Inflammatory macrophage (primary cell): ENCODE measurements around the gene CASTOR2.
"Not testable (repeated sequence)": the region's sequence is repeated elsewhere in the genome, so short reads cannot be mapped to it uniquely, and the experiment has no call there.

ENCODE experiments used
- DNase-seq, 2 donors: peaks; one replicate each; pipeline ENCODE4 v3.0.0-alpha.2; 2020 to 2022
- total RNA-seq, 18 experiments: gene quantifications; one replicate each; lab custom pipeline; 2026; ENCODE audit warnings: mixed read lengths in 6 of 18, inconsistent platforms in 2 of 18; lab: John Stamatoyannopoulos, UW

The CASTOR2 gene
- 1.5 to 12.7 (median 7.5) reads per million in 18 experiments for total RNA-seq

DNA sequence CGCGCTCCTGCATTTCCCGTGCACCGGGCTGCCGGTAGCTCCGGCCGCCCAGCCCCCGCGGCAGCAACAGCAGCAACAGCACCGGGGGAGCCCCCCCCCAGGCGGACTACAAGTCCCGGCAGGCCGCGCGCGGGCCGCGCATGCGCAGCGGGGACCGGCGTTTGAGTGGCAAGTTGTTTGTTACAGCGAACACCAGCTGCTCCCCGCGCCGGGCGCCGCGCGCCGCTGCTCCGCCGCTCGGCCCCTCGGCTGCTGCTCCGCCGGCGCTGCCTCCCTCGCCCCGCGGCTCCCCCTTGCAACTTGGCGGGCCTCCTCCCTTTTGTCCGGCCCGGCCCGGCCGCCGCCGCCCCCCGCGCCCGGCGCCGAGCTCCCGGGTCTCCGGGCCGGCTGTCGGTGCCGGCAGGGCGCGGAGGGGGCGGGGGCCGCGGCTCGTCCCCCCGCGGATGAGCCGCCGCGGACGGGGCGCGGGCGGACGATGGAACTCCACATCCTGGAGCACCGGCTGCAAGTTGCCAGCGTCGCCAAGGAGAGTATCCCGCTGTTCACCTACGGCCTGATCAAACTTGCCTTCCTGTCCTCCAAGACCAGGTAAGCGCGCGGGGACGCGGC lies at the start of gene CASTOR2:
Gene CASTOR2 (plus strand): TSS at position 195 of the 609 bp plus-strand sequence. CDS start 281 bp downstream, at position 476.
- not testable (repeated sequence) for DNase-seq

DNA sequence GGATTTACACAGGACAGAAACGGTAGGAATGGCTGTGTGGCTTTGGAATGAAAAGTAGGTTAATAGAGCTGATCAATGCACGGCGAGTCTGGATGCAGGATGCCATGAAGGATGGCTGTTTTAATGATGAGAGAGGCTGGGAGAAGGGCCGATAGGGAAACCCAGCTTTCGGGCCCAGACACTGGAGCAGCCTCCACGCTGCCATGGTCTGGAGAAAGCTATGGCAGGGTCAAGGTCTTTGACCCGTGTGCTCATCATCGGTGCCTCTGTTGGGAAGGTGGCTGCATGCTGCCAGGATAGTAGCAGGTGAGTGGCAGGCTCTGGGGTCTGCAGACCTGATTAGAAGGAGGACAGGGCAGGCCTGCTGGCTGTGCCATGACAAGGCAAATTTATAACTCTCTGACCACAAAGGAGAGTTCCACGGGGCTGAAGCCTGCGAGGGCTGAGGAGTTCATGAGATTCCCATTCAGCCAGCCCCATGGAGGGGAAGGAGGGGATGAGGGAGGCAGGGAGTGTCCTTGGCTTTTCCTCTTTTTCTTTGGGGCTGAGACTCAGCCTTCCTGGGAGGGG lies 42.1 kb upstream of the CASTOR2 start:
- DNase-seq, result not testable (repeated sequence)

DNA sequence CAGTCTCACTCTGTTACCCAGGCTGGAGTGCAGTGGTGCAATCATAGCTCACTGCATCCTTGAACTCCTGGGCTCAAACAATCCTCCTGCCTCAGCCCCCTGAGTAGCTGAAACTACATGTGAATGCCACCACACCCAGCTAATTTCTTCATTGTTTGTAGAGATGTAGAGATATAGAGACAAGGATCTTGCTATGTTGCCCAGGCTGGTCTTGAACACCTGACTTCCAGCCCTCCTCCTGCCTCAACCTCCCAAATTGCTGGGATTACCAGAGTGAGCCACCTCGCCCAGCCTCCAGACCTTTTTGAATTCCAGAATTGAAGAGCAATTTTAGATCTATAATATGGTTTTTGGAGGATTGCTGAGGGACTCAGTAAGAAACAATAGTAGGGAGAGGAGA lies 40.9 kb upstream of the CASTOR2 start:
- DNase-seq, result not testable (repeated sequence)

DNA sequence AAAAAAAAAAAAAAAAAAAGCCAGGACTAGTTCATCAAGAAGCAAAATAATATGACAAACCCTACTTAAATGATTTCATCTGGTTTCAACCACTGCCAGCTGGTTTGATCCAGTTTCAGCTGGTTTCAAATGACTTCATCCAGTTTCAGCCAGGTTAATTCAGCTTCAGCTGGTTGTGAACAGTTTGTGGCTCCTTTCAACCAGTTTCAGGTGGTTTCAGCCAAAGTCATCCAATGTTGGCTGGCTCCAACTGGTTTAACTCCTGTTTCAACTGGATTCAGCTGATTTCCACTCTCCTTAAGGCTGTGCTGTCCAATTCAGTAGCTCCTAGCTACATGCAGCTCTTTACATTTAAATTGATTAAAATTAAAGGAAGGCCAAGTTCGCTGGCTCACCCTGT lies 37.5 kb upstream of the CASTOR2 start:
- not testable (repeated sequence) for DNase-seq

DNA sequence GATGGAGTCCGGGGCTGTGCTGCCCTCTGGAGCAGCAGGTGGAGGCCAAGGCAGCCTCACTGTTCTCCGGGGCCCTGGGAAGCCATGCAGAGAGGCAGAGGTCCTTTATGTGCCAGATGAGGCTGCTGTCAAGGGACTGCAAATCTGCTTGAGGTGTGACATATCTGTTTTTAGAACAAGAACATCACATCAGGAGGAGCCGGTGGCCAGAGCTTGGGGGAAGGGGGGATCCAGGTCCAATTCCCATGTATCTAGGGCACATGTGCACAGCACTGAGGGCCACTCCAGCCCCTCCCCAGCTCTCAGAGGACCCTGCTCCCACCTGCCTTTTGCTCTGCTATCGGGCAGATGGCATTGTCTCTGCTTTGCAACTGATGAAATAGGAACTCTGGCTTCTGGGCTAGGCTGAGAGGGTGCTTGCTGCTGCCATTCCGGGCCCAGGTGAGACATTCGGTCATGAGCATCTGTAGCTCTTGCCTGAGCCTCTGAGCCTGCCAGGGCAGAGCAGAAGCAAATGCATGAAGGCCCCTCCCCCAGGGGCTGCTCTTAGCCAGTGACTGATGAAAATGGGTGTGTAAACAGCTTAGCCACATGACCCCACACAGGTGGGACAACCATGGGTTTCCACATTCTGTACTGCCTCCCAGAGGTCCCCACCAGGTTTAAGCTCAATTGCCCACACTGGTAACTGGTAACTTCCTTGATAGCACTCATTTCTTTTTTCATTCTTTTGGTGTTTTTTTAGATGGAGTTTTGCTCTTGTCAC lies 32.8 kb upstream of the CASTOR2 start:
- not testable (repeated sequence) for DNase-seq

DNA sequence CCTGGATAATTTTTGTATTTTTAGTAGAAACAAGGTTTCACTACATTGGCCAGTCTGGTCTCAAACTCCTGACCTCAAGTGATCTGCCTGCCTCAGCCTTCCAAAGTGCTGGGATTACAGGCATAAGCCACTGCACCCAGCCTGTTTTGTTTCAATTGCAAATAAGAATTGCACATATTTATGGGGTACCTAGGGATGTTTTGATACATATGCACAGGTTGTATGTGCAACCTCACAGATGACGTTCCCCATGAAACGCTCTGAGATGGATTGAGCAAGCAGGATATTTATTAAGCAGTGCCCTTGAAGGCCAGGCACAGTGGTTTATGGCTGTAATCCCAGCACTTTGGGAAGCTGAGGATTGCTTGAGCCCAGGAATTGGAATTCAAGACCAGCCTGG lies 25.1 kb upstream of the CASTOR2 start:
- not testable (repeated sequence) for DNase-seq

GRCh38 chr7:74941302-74942069 lies 23.0 kb upstream of the CASTOR2 start:
- not testable (repeated sequence) for DNase-seq

GRCh38 chr7:74943923-74944322 lies 20.6 kb upstream of the CASTOR2 start:
- DNase-seq, result not testable (repeated sequence)

GRCh38 chr7:74947741-74948140 lies 16.8 kb upstream of the CASTOR2 start:
- not testable (repeated sequence) for DNase-seq

DNA sequence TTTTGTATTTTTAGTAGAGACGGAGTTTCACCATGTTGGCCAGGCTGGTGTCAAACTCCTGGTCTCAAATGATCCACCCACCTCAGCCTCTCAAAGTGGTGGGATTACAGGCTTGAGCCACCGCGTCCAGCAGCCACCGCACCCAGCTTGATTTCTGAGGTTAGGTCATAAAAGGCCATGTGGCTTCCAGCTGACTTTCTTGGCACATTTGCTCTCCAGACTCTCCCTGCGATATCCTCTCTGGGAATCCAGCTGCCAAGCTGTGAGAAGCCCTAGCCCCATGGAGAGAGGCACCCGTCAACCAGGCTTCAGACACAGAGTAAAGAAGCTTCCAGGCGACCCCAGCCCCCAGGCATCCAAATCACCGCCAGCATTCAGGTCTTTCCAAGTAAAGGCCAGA lies 10.7 kb upstream of the CASTOR2 start:
- not testable (repeated sequence) for DNase-seq

DNA sequence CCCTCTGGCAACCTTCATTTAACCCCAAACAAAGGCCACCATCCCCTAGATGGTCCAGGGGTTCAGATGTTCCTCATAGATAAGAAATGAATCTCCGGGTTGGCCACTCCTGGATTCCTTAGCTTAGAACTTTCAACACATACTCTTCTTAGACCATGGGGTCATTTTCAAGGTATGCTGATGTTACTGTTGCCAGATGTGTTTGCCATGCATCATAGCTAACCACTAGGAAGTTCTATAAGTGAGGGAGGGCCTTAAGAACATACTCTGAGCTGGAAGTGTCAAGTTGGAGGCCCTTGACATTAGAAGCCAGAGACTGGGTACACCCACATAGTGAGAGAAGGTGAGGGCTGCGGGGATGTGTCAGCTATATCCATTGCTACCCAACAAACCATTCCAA lies 6.2 kb upstream of the CASTOR2 start:
- DNase-seq, result not testable (repeated sequence)

GRCh38 chr7:74963704-74964510 lies 598 bp upstream of the CASTOR2 start:
- not testable (repeated sequence) for DNase-seq

GRCh38 chr7:74966208-74966854 lies 1.8 kb downstream of the CASTOR2 start:
- not testable (repeated sequence) for DNase-seq

- not testable (repeated sequence) for DNase-seq
Observed at GRCh38 chr7:74966909-74967308, 2.4 kb downstream of the CASTOR2 start.

DNA sequence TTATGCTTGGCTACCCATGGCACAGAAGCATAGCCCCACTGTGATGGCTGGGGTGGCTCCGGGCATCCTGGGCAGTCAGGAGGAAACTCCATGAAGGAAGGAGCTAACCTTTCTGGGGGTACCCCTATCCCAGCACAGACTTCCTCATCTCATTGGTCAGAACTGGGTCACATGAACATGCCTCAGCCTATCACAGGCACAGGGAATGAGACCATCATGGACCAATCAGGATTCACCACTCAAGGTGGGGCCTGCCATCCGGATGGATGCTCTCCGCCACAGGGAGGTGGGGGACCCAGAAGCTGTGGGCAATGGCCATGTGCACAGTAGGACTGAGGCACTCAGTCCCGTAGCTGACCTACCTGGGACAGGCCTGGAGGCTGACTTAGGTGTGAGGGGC lies 6.9 kb downstream of the CASTOR2 start:
- DNase-seq, result not testable (repeated sequence)

DNA sequence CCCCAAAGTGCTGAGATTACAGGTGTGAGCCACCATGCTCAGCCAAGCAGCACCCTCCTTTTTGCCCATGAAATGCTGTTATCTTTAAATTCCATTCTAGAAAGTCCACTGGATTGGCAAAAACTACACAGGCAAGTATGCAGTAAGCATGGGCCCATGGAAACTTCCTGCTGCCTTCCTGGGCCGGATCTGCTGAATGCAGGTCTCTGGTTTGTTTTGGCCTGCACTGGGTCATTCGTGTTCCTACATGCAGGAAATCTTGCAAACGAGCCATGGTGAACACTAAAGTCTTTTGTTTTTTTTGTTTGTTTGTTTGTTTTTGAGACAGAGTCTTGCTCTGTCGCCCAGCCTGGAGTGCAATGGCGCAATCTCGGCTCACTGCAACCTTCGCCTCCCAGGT lies 7.9 kb downstream of the CASTOR2 start:
- DNase-seq, result not testable (repeated sequence)

- not testable (repeated sequence) for DNase-seq
Observed at GRCh38 chr7:74975959-74976358, 11.5 kb downstream of the CASTOR2 start.

DNA sequence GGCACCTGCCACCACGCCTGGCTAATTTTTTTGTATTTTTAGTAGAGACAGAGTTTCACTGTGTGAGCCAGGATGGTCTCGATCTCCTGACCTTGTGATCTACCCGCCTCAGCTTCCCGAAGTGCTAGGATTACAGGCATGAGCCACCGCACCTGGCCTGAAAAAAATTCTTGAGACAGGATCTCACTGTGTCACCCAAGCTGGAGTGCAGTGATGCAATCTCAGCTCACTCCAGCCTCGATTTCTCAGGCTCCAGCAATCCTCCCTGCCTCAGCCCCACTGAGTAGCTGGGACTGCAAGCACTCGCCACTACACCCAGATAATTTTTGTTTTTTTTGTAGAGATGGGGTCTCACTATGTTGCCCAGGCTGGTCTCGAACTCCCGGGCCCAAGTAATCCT lies 13.0 kb downstream of the CASTOR2 start:
- not testable (repeated sequence) for DNase-seq

DNA sequence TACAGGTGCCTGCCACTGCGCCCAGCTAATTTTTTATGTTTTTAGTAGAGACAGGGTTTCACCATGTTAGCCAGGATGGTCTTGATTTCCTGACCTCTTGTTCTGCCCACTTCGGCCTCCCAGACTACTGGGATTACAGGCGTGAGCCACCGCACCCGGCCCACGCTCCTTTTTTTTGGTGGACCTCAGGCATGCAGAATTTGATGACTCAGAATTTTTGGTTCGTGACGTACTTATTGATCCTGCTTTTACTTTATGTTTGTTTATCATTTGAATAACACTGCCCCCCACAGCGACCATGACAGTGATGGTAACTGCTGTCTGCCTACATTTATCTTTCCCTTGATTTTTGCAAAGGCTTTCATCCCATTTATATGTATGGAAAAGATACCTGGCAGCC lies 23.9 kb downstream of the CASTOR2 start:
- DNase-seq, result not testable (repeated sequence)

DNA sequence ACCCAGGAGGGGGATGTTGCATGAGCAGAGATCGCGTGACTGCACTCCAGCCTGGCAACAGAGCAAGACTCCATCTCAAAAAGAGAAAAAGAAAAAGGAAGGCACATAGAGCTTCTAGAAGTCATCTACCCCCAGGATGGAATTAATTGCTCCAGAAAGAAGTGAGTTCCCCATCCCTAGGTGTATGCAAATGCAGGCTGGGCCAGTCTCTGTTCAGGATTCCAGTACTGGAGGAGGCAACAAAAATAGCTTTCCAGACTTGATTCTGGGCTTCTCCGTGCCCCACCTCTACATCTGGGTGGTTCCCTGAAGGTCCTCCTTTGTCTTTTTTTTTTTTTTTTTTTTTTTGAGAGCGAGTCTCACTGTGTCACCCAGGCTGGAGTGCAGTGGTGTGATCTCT lies 28.6 kb downstream of the CASTOR2 start:
- no peak for DNase-seq

- not testable (repeated sequence) for DNase-seq
Observed at GRCh38 chr7:74994869-74995543, 30.5 kb downstream of the CASTOR2 start.
